ENCODE data around the gene NEK3.

DNA sequence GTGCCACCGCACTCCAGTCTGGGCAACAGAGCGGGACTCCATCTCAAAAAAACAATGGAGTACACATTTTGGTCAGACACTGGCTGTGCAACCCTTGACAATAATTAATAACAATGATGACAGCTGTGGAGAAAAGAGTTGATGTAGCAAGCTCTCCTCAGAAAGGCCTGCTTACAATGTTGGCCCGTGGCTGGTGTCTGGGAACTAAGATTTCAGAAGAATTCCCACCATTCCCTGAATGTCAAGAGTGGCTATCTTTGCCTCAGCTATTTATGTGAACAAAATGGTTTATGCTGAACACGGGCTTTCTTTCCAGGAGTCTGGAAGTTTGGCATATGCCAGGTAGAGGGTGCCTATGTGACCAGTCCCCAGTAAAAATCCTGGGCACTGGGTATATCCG lies 56.0 kb downstream of the NEK3 start:
- TF ChIP-seq, protein P1, sequence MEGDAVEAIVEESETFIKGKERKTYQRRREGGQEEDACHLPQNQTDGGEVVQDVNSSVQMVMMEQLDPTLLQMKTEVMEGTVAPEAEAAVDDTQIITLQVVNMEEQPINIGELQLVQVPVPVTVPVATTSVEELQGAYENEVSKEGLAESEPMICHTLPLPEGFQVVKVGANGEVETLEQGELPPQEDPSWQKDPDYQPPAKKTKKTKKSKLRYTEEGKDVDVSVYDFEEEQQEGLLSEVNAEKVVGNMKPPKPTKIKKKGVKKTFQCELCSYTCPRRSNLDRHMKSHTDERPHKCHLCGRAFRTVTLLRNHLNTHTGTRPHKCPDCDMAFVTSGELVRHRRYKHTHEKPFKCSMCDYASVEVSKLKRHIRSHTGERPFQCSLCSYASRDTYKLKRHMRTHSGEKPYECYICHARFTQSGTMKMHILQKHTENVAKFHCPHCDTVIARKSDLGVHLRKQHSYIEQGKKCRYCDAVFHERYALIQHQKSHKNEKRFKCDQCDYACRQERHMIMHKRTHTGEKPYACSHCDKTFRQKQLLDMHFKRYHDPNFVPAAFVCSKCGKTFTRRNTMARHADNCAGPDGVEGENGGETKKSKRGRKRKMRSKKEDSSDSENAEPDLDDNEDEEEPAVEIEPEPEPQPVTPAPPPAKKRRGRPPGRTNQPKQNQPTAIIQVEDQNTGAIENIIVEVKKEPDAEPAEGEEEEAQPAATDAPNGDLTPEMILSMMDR (IDR thresholded peaks at IDR 0.05) = no peak
- TF ChIP-seq NR3C1 (IDR thresholded peaks at IDR 0.05) = no peak
- no peak for TF ChIP-seq RAD21 (conservative IDR thresholded peaks at IDR 0.05 in 1 of 2, IDR thresholded peaks at IDR 0.05 in 1 of 2)
- no peak for TF ChIP-seq CHD2 (IDR thresholded peaks at IDR 0.05; ENCODE audit: low read length, partially characterized antibody)
- TF ChIP-seq ELK1 (IDR thresholded peaks at IDR 0.05; ENCODE audit: low read depth, low read length) = no peak
- TF ChIP-seq POLR2A (IDR thresholded peaks at IDR 0.05; ENCODE audit: low read length) = no peak
- TF ChIP-seq, protein P2, sequence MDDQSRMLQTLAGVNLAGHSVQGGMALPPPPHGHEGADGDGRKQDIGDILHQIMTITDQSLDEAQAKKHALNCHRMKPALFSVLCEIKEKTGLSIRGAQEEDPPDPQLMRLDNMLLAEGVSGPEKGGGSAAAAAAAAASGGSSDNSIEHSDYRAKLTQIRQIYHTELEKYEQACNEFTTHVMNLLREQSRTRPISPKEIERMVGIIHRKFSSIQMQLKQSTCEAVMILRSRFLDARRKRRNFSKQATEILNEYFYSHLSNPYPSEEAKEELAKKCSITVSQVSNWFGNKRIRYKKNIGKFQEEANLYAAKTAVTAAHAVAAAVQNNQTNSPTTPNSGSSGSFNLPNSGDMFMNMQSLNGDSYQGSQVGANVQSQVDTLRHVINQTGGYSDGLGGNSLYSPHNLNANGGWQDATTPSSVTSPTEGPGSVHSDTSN (IDR thresholded peaks at IDR 0.05) = no peak
- TF ChIP-seq BHLHE40 (IDR thresholded peaks at IDR 0.05; ENCODE audit: low read depth, low read length) = no peak
- TF ChIP-seq, protein P3, sequence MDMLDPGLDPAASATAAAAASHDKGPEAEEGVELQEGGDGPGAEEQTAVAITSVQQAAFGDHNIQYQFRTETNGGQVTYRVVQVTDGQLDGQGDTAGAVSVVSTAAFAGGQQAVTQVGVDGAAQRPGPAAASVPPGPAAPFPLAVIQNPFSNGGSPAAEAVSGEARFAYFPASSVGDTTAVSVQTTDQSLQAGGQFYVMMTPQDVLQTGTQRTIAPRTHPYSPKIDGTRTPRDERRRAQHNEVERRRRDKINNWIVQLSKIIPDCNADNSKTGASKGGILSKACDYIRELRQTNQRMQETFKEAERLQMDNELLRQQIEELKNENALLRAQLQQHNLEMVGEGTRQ (IDR thresholded peaks at IDR 0.05) = no peak
- TF ChIP-seq, protein P4, sequence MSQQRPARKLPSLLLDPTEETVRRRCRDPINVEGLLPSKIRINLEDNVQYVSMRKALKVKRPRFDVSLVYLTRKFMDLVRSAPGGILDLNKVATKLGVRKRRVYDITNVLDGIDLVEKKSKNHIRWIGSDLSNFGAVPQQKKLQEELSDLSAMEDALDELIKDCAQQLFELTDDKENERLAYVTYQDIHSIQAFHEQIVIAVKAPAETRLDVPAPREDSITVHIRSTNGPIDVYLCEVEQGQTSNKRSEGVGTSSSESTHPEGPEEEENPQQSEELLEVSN (IDR thresholded peaks at IDR 0.05; ENCODE audit: borderline replicate concordance, low read depth) = no peak
- TF ChIP-seq RNF2 (IDR thresholded peaks at IDR 0.05; ENCODE audit: borderline replicate concordance, low read depth) = no peak
- no peak for TF ChIP-seq ZSCAN20 (CRISPR knock-in tag; IDR thresholded peaks at IDR 0.05)
